Measurements from ENCODE around the gene IRAK1. TPM values are rescaled to one million over a fixed set of nuclear protein-coding genes. Genes with fewer than 3 reads are reported as not detected.

Gene IRAK1
- polyA plus RNA-seq, 3 donors, result 47.8 to 55.8 (median 53.0) TPM

GRCh38 chrX:154043003-154043763 is 23.5 kb upstream of the IRAK1 start:
- no peak for DNase-seq (ENCODE audit: low read depth in 3 of 3, low spot score in 2 of 3)

GRCh38 chrX:154040863-154041262 is 21.2 kb upstream of the IRAK1 start:
- no peak for DNase-seq (ENCODE audit: low read depth in 3 of 3, low spot score in 2 of 3)

DNA sequence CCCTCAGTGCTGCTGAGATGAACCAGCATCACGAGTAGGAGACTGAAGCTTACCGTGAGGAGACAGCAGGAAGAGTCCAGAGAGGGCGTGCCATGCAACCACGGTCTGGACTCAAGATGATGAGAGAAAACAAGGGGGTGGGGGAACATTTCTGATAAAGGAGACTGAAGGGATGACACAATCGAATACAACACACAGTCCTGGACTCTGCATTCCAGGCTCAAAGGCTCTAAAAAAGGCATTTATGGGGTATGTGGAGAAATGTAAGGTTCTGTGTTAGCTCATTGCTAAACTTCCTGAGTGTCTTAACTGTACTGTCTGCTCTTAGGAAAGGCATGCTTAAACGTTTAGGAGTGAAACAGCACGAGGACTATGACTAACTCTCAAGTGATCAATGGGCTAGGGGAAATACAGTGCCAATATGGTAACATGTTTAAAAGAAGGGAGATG is 20.6 kb upstream of the IRAK1 start:
- no peak for DNase-seq (ENCODE audit: low read depth in 3 of 3, low spot score in 2 of 3)

GRCh38 chrX:154039577-154039976 is 19.9 kb upstream of the IRAK1 start:
- DNase-seq (ENCODE audit: low read depth in 3 of 3, low spot score in 2 of 3), result no peak

DNA sequence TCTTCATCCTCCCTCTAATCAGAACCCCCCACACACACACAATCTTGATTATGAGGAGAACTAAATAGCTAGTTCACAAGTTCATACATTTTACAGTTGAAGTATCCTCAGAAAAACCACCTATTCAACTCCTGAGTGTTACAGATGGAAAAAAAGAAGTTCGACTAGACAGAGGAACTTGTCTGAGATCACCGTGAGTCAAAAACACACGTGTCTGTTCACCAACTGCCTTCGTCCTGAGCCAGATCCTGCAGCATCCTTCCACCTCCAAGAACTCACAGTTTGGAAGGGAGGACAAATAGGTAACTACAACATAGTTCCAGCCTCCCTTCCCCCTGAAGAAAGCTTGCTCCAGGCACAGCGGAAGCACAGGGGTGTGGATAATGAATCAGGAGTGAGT is 19.0 kb upstream of the IRAK1 start:
- no peak for DNase-seq (ENCODE audit: low read depth in 3 of 3, low spot score in 2 of 3)

GRCh38 chrX:154037754-154038153 is 18.1 kb upstream of the IRAK1 start:
- DNase-seq (ENCODE audit: low read depth in 3 of 3, low spot score in 2 of 3), result no peak

DNA sequence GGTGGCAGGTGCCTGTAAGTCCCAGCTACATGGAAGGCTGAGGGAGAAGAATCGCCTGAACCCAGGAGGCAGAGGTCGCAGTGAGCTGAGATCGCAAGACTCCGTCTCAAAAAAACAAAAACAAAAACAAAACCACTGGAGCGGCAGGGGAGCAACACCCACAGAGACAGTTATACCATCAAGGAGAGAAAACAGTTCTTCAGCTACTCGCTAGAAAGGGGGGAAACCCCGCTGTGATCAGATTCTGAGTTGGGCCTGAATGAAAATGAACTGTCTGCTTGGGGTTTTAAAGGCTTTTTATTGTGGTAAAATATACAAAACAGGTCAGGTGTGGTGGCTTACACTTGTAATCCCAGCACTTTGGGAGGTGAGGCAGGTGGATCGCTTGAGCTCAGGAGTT is 16.8 kb upstream of the IRAK1 start:
- DNase-seq (ENCODE audit: low read depth in 3 of 3, low spot score in 2 of 3), result no peak

DNA sequence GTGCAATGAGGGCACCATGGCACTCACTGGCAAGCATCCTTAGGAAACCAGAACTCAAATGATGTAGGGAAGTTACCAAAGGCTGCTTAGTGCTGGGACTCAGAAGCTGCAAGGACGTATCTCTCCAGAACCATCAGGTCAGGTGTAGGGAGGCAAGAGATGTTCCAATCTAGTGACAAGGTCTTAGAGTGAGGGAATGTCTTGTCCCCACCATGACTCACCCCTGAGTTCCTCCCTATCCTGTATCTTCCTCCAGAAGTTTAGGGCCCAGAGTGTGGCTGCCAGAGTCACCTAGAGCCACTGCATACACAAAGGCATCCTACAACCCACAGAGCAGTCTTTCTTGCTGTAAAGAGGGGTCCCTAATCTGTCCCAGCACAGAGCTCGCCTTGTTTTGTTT is 14.1 kb upstream of the IRAK1 start:
- DNase-seq (ENCODE audit: low read depth in 3 of 3, low spot score in 2 of 3), result no peak

GRCh38 chrX:154032653-154033052 is 13.0 kb upstream of the IRAK1 start:
- no peak for DNase-seq (ENCODE audit: low read depth in 3 of 3, low spot score in 2 of 3)

GRCh38 chrX:154032160-154032559 is 12.5 kb upstream of the IRAK1 start:
- no peak for DNase-seq (ENCODE audit: low read depth in 3 of 3, low spot score in 2 of 3)

GRCh38 chrX:154030715-154031305 is 11.1 kb upstream of the IRAK1 start:
- DNase-seq (ENCODE audit: low read depth in 3 of 3, low spot score in 2 of 3), result no peak

DNA sequence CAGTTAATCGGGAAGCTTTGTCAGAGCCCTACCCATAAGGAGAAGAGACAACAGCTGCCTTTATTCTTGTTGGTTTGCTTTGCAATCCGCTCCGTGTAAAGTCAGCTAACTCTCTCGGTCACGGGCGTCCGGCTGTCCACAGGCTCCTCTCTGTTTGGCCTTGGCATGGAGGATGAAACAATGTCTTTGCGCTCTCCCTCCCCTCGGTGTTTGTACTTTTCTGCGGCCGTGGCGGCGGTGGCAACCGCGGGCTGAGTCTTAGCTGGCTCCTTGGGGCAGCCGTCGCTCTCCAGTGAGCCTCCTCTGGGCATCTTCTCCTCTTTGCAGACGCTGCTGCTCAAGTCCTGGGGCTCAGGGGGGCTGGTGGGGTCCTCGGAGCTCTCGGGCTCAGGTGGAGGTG is 10.6 kb upstream of the IRAK1 start:
- no peak for DNase-seq (ENCODE audit: low read depth in 3 of 3, low spot score in 2 of 3)

DNA sequence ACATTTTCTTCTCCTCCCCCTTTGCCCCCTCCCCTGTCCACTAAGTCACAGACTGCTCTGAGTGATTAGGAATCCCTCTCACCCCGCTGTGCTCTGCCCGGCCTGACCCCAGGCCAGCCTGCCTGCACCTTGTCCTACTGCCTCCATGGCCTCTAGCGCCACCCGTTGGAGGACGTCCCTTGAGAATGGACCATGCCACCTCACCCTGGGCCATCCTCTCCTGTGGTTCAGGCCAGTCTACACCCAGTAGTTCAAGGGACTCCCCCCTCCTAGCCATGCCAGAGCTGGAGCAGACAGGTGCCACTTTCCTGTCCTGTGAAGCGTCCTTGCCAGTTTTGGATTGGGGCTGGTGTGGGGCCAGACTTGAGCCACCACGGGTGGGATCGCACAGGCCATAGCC is 9.7 kb upstream of the IRAK1 start:
- no peak for DNase-seq (ENCODE audit: low read depth in 3 of 3, low spot score in 2 of 3)

DNA sequence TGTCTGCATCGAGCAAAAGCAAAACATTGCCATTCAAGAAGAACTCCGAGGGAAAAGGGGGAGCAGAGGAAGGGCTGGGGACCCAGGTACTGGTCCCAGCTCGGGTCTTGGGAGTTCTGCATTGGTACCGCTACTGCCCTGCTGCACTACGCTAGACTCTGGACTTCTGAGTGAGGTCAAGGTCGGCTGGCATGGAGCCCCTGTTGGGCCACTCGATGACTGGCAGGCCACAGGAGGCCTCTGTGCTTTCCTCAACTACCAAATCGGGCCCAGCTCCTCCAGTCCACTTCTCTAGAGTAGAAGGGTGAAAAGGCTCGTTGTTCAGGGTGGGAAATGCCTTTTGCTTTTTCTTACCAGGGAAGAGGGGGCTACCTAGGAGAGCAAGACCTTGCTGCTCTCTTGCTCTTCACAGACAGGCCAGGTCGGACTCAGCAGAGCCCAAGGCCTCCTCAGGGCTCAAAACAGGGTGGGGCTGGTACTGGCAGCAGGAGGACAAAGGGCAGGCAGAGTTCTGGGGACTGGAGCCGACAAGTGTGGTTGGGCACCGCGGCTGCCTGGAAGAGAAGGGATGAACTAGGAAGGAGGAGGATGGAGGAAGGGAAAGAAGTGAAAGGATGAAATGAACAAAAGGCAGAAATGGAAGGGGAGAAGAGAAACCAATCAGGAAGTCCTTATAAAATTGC is 8.9 kb upstream of the IRAK1 start:
- no peak for DNase-seq (ENCODE audit: low read depth in 3 of 3, low spot score in 2 of 3)

- DNase-seq (ENCODE audit: low read depth in 3 of 3, low spot score in 2 of 3), result no peak
Measured at GRCh38 chrX:154027986-154028385, 8.3 kb upstream of the IRAK1 start.

DNA sequence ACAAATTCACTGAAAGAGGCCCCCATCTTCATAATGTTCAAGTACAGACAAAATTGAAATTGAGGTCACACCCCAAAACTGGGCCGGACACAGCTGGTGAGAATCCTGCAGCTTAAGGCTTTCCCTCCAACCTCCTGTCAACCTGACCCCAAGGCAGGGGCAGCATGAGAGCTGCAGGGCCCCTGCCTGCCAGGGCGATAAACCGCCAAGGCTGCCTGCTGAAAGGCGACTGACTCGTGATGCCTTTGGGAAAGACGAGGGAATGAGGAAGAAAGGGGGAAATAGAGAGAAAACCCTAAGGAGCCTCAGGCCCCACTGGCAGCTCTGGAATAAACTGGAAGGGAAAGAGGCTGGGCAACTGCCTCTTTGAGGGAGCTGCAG is 7.3 kb upstream of the IRAK1 start:
- DNase-seq (ENCODE audit: low read depth in 3 of 3, low spot score in 2 of 3), result no peak

GRCh38 chrX:154026136-154027021 is 6.7 kb upstream of the IRAK1 start:
- no peak for DNase-seq (ENCODE audit: low read depth in 3 of 3, low spot score in 2 of 3)

- no peak for DNase-seq (ENCODE audit: low read depth in 3 of 3, low spot score in 2 of 3)
Measured at GRCh38 chrX:154025230-154025629, 5.5 kb upstream of the IRAK1 start.

DNA sequence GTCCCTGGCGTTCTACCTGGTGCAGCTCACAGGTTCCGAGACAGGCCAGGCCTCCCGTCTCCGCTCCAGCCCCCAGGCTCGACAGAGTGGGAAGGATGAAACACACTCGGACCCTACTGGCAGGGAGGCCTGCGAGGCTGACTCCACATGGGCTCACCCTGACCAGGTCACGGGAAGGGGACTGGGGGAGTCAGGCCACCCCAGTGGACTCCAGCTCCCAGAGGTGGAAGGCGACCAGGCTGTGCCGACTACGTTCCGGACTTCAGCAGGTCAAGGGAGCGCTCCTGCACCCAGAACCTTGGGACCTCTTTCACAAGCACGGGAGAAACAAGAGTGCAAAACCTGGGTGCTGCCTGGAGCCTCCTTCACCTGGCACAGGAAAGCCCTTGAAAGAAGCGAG is 4.6 kb upstream of the IRAK1 start:
- DNase-seq (ENCODE audit: low read depth in 3 of 3, low spot score in 2 of 3), result no peak

GRCh38 chrX:154023276-154024000 is 3.7 kb upstream of the IRAK1 start:
- DNase-seq (ENCODE audit: low read depth in 3 of 3, low spot score in 2 of 3), result no peak
